GM06990 (cell line): Measurements from ENCODE around the gene ETV3.

ENCODE experiments used
- DNase-seq: peaks from one replicate; pipeline ENCODE4 v3.0.0-alpha.2; 2011; ENCODE audit not compliant: insufficient read length; ENCODE audit errors: extremely low read depth
- H3K27me3 ChIP-seq: replicated peaks from 2 replicates; pipeline ENCODE4 v1.6.0; 2011; ENCODE audit warnings: low read length; ENCODE audit not compliant: control insufficient read depth, insufficient read depth
- H3K36me3 ChIP-seq: 2 replicates; pipeline ENCODE4 v1.5.1; 2011; ENCODE audit warnings: low read length; ENCODE audit not compliant: control insufficient read depth, insufficient read depth
- H3K4me3 ChIP-seq: replicated peaks from 2 replicates; pipeline ENCODE4 v1.5.1; 2011; ENCODE audit warnings: low read depth, mild to moderate bottlenecking, control low read depth, low read length
- TF ChIP-seq, protein P1 (sequence below): IDR thresholded peaks from 2 replicates; pipeline ENCODE4 v1.5.1; 2011; ENCODE audit warnings: low read length, control low read depth, mild to moderate bottlenecking, inconsistent platforms; ENCODE audit not compliant: insufficient read depth, poor library complexity, severe bottlenecking

Gene ETV3

DNA sequence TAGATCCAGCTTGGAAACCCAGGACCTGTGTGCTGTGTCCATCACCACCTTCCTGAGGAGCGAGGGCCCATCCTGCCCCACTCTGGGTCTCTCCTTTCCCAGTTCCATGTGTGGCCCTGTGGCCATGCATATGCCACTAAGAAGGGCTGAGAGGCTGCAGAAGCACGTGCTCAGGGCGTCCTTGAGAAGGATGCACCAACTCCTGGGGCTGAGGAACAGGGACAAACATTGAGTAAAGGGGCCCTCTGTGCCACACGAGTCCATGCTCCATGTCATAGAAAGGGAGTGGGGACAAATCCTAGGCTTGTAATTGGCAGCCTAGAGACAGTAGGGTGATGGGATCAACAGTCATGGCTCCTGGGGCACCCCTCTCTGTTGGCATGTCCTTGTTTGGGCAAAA, 47.0 kb downstream of the ETV3 start:
- TF ChIP-seq, protein P1, sequence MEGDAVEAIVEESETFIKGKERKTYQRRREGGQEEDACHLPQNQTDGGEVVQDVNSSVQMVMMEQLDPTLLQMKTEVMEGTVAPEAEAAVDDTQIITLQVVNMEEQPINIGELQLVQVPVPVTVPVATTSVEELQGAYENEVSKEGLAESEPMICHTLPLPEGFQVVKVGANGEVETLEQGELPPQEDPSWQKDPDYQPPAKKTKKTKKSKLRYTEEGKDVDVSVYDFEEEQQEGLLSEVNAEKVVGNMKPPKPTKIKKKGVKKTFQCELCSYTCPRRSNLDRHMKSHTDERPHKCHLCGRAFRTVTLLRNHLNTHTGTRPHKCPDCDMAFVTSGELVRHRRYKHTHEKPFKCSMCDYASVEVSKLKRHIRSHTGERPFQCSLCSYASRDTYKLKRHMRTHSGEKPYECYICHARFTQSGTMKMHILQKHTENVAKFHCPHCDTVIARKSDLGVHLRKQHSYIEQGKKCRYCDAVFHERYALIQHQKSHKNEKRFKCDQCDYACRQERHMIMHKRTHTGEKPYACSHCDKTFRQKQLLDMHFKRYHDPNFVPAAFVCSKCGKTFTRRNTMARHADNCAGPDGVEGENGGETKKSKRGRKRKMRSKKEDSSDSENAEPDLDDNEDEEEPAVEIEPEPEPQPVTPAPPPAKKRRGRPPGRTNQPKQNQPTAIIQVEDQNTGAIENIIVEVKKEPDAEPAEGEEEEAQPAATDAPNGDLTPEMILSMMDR, result no peak
- no peaks in the 10 kb centered on the region for H3K36me3 ChIP-seq
- no peak for DNase-seq
- no peak overlapping the region for H3K4me3 ChIP-seq
- no peaks in the 10 kb centered on the region for H3K27me3 ChIP-seq

DNA sequence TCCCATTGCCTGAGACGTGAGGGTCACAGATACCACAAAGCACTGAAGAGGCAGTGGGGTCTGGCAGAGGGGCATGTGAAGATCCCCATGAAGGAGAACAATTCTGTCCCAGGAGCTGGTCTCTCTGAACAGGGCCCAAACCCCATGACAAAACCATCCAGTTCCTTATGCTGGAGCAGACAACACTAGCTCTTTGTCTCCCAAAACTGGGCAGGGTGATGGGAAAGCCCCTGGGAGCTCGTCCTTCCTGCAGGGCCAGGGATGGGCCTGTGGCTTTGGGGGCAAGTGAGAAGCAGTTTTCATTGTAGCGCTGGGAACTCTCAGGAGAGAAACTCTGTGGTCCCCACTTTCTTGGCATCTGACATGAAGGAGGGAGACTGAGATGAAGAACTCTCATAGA, 47.4 kb downstream of the ETV3 start:
- H3K4me3 ChIP-seq, result no peak overlapping the region
- no peak for DNase-seq
- TF ChIP-seq, protein P1, result no peak
- no peaks in the 10 kb centered on the region for H3K36me3 ChIP-seq
- no peaks in the 10 kb centered on the region for H3K27me3 ChIP-seq

DNA sequence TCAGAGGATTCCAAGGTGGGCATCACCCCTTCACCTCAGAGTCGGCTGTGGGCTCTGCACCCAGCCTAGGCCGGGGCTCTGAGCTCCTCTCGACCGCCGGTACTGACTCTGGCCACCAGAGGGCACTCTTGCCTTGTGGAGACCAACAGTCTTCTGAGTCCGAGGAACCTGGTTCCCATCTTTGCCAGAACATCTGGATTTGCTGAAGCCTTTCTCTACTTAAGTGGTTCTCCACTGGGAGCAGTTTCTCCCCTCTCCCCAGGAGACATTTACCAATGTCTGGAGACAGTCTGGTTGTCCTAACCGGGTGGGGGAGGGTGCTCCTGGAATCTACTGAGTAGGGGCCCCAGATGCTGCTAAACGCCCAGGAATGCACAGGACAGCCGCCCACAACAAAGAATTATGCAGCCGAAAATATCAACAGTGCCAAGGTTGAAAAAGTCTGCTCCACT, 48.0 kb downstream of the ETV3 start:
- Histone ChIP-seq H3K27me3 (no peaks in the 10 kb centered on the region), H3K4me3 (no peak overlapping the region), H3K36me3 (no peaks in the 10 kb centered on the region)
- peak; percentile 45 for DNase-seq
- TF ChIP-seq, protein P1, result peak; percentile 94

DNA sequence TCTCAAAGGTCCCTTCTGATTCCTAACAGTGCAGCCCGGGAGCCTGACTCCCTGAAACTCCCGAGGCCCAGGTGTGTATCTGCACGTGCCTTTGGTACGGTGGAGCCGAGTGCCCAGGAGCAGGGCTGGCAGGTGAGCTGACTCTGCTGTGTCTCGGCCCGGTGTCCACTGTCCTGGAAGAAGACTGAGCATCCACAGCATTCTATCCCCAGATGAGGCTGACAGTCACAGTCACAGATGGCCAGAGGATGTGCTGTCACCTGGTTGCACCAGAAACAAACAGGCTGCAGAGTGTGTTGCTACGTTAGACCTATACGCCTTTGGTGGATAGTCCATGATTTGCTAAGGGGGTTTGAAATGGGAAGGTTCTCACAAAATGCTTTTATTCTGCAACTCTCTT, 48.4 kb downstream of the ETV3 start:
- DNase-seq, result no peak
- Histone ChIP-seq H3K4me3 (no peak overlapping the region), H3K27me3 (no peaks in the 10 kb centered on the region), H3K36me3 (no peaks in the 10 kb centered on the region)
- TF ChIP-seq, protein P1, result no peak

DNA sequence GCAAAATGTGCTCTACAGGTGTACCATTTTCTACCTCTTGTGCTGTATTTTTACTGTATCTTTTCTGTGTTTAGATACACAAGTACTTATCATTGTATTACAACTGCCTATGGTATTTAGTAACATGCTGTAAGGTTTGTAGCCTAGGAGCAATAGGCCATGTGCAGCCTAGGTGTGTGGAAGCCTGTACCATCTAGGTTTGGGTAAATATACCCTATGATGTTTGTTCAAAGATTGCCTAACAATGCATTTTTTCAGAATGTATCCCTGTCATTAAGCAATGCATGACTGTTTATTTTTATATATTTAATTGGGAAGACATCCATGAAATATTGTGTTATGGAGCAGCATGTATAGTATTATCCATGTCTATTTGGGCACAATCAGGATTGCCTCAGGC, 49.6 kb downstream of the ETV3 start:
- no peak for DNase-seq
- Histone ChIP-seq H3K4me3 (no peak overlapping the region), H3K27me3 (no peaks in the 10 kb centered on the region), H3K36me3 (no peaks in the 10 kb centered on the region)
- TF ChIP-seq, protein P1, result no peak

DNA sequence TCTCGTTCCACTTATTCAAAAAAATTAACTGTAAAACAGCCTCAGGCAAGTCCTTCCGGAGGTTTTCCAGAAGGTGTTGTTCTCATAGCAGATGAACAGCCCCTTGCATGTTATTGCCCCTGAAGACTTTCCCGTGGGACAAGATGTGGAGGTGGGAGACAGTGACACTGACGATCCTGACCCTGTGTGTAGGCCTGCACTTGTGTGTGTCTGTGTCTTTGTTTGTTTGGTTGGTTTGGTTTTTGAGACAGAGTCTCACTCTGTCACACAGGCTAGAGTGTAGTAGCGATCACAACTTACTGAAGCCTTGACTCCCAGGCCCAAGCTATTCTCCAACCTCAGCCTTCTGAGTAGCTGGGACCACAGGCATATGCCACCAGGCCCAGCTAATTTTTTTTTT, 51.2 kb downstream of the ETV3 start:
- no peak for DNase-seq
- TF ChIP-seq, protein P1, result no peak
- H3K36me3 ChIP-seq, result no peaks in the 10 kb centered on the region
- H3K4me3 ChIP-seq, result no peak overlapping the region
- H3K27me3 ChIP-seq, result no peaks in the 10 kb centered on the region
